GM19467 (cell line): ENCODE results near the gene LRFN5.
"Not testable (repeated sequence)": the region's sequence is repeated elsewhere in the genome, so short reads cannot be mapped to it uniquely, and the experiment has no call there.

ENCODE experiments used
- ATAC-seq: cut with Tn5 transposase; IDR thresholded peaks from one replicate; pipeline ENCODE4 v1.9.1; 2021; ENCODE audit warnings: mild to moderate bottlenecking, moderate library complexity; ENCODE audit not compliant: unreplicated experiment

Gene LRFN5

GRCh38 chr14:41606532-41607303, at the start of gene LRFN5:
TSS of gene LRFN5 (plus strand) at chr14:41606876.
- no peak for ATAC-seq

DNA sequence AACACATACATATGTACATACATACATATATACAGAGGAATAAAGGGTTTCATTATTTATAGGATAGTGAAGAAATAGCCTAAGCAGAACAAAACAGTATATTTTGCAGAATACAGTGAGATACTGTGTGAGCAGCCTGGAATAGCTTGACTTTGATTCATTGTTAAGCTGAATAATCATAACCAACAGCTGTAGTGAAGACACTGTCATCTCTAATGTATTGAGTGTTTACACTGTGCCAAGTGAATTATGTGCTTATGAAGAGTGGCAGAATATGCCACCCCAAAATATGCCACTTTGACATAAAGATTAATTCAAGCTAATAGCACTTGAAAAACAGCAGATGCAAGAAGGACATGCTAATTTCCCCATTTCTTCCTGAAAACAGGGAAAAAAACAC, 48.2 kb upstream of the LRFN5 start:
- ATAC-seq: no peak

- ATAC-seq: not testable (repeated sequence)
Observed at GRCh38 chr14:41566864-41567263, 39.8 kb upstream of the LRFN5 start.

- ATAC-seq: no peak
Observed at GRCh38 chr14:41568979-41569378, 37.7 kb upstream of the LRFN5 start.

- no peak for ATAC-seq
Observed at GRCh38 chr14:41570415-41571155, 36.1 kb upstream of the LRFN5 start.

DNA sequence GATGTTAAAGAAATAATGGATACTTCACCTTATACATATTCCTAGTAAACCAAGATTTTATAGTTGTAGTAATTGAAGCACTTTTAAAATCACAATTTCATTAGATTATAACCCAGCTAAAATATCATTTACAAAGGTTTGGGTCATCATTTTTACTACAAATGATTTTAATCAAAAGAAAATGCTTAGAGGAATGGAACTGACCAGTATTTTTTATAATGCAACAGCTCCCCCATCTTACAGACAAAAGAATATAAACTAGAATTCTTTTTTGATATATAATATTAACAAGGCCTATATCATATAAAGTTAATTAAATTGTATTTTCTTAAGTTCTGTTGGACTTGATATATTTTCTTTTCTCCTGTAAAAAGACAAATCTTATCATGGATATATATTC, 20.4 kb upstream of the LRFN5 start:
- ATAC-seq: no peak

- ATAC-seq: no peak
Observed at GRCh38 chr14:41597647-41598046, 9.0 kb upstream of the LRFN5 start.

DNA sequence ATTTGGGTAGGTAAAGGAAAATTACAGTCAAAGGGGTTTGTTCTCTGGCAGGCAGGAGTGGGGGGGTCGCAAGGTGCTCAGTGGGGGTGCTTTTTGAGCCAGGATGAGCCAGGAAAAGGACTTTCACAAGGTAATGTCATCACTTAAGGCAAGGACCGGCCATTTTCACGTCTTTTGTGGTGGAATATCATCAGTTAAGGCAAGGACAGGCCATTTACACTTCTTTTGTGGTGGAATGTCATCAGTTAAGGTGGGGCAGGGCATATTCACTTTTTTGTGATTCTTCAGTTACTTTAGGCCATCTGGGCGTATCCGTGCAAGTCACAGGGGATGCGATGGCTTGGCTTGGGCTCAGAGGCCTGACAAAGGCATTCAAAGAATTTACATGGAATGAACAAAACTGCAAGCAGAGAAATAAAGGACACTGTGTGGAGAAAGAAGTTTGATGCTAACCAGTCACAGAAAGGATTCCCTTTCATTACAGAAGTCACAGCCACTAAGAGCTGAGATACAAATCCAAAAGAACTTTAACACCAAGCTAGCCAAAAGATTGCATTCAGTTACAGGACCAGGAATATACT, 6.8 kb upstream of the LRFN5 start:
- not testable (repeated sequence) for ATAC-seq

- ATAC-seq: no peak
Observed at GRCh38 chr14:41604721-41605531, 1.8 kb upstream of the LRFN5 start.

GRCh38 chr14:41605550-41606281, 960 bp upstream of the LRFN5 start:
- ATAC-seq: no peak

- ATAC-seq: no peak
Observed at GRCh38 chr14:41606282-41606531, 469 bp upstream of the LRFN5 start.

DNA sequence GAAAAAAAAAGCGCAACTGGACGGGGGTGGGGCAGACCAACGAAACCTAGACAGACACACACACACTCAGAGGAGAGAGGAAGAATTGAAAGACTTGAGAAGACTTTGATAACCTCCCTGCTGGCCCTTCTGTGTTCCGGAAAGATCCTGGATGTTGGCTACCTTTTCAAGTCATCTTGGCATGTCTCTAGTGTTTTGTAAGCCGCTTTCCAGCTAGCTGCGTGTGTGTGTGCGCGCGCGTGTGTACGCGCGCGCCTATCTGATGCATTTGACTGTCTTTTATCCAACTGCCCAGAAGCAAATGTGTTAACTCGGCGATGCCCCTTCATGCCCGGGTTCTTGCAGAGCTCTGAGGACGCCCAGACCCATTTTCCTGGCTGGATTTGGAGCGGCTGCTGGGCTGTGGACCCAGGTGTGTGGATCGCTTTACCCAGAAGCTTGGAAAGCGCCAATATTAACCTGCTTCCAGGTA, 664 bp downstream of the LRFN5 start:
- no peak for ATAC-seq

DNA sequence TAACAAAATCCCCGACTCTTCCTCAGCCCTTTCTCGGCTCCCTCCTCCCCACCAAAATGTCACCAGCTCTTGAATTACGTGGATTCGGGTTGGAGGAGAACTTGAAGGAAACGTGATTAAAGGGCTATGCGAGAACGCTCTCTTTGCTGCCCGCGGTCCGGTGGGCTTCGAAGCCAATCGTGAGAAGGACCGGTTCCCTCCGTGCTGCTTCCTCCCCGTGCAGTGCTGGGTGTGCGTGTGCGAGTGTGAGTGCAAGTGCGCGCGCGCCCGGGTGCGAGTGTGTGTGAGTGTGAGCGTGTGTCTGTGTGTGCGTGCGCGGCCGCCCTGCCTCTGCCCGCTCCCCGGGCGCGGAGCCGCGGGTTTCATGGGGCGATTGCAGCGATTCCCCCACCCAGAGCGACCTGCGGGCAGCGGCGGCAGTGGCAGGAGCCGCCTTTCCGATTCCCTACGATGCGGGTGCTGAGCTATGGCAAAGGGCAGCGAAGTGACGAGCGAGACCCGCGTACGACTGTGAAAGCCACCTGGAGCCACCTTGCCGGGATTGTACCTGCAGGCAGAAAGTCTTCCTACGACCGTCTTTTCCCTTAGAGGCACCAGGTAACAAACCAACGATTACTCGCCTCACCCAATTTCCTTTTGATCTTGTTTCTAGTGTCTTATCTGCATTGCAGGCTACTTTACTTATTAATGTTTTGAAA, 1.4 kb downstream of the LRFN5 start:
- no peak for ATAC-seq

- ATAC-seq: no peak
Observed at GRCh38 chr14:41608681-41609390, 2.2 kb downstream of the LRFN5 start.

- no peak for ATAC-seq
Observed at GRCh38 chr14:41609704-41610183, 3.1 kb downstream of the LRFN5 start.

- ATAC-seq: no peak
Observed at GRCh38 chr14:41615011-41615595, 8.4 kb downstream of the LRFN5 start.

- no peak for ATAC-seq
Observed at GRCh38 chr14:41623736-41624135, 17.1 kb downstream of the LRFN5 start.

- no peak for ATAC-seq
Observed at GRCh38 chr14:41629876-41630275, 23.2 kb downstream of the LRFN5 start.

DNA sequence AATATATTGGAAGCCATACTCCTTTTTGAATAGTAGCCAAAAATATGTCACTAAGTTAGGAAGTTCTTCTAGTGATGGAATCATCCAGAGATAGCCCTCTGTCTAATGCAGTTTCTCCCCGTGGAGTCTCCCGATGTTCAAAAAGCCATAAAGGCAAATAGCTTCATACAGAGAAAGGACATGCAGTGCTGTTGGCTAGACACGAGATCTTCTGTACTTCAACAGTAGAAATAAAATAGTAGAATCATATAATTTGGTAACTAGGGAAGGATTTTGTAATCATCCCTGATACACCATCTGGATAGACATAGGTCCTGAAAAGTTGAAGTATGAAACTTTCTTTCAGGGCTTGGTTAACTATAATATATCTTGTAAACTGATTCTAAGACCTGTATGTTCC, 27.6 kb downstream of the LRFN5 start:
- no peak for ATAC-seq
